IMR-90 (cell line): ENCODE results near the gene HSD17B11. TPM values are rescaled to one million over a fixed set of nuclear protein-coding genes. Genes with fewer than 3 reads are reported as not detected.

Source experiments
- ATAC-seq: fragments of 200-7000 bp; cut with Tn5 transposase; 2 replicates; pipeline ENCODE4 v1.9.1; 2020; ENCODE audit warnings: low read depth, mild to moderate bottlenecking, moderate library complexity
- BruUV-seq: library from RNA; stranded (reverse); fragments of 400-500 nt; replicated peaks from 2 replicates; lab custom pipeline; 2021; lab: Mats Ljungman, UMichigan
- CTCF ChIA-PET: fragments of 300-600 bp; formaldehyde crosslinking; extraction: SDS; loops from one replicate; lab custom pipeline; 2021; ENCODE audit warnings: antibody characterized with exemption; lab: Yijun Ruan, JAX
- POLR2A ChIA-PET: fragments of 300-600 bp; sonication (Branson Sonifier 250); formaldehyde crosslinking; loops from one replicate; lab custom pipeline; 2022; ENCODE audit warnings: antibody characterized with exemption; ENCODE audit not compliant: unreplicated experiment; lab: Charles Lee
- DNase-seq: peaks from one replicate; pipeline ENCODE4 v3.0.0; 2013
- H2AFZ ChIP-seq: replicated peaks from 2 replicates; pipeline ENCODE3; 2013; ENCODE audit warnings: low read length, mild to moderate bottlenecking; ENCODE audit not compliant: poor library complexity
- H2AK5ac ChIP-seq: 2 replicates; pipeline ENCODE4 v1.6.1; 2013; ENCODE audit warnings: low read depth, low read length, inconsistent platforms
- H2AK9ac ChIP-seq: replicated peaks from 2 replicates; pipeline ENCODE3; 2013; ENCODE audit warnings: mild to moderate bottlenecking, low read depth, low read length, moderate library complexity; ENCODE audit not compliant: poor library complexity
- H2BK120ac ChIP-seq: 2 replicates; pipeline ENCODE4 v1.6.1; 2013; ENCODE audit warnings: low read depth, low read length, inconsistent platforms
- H2BK15ac ChIP-seq: 3 replicates; pipeline ENCODE4 v1.6.1; 2013; ENCODE audit warnings: low read depth, low read length, inconsistent platforms
- H2BK20ac ChIP-seq: 2 replicates; pipeline ENCODE4 v1.6.1; 2013; ENCODE audit warnings: low read depth, mild to moderate bottlenecking, inconsistent platforms, low read length, moderate library complexity
- H2BK5ac ChIP-seq: 2 replicates; pipeline ENCODE4 v1.6.1; 2013; ENCODE audit warnings: mild to moderate bottlenecking, low read depth, low read length, inconsistent platforms; ENCODE audit not compliant: poor library complexity, severe bottlenecking
- H3K14ac ChIP-seq: replicated peaks from 2 replicates; pipeline ENCODE4 v1.6.1; 2013; ENCODE audit warnings: low read depth, low read length, inconsistent platforms
- H3K18ac ChIP-seq: 2 replicates; pipeline ENCODE4 v1.6.1; 2013; ENCODE audit warnings: low read depth, low read length, control low read depth
- H3K23ac ChIP-seq: 2 replicates; pipeline ENCODE4 v1.6.1; 2013; ENCODE audit warnings: low read depth, low read length, inconsistent platforms
- H3K27ac ChIP-seq: 2 replicates; pipeline ENCODE4 v1.5.1; 2013; ENCODE audit warnings: mild to moderate bottlenecking, control low read depth, low read length; ENCODE audit not compliant: insufficient read depth
- H3K27me3 ChIP-seq: 2 replicates; pipeline ENCODE4 v1.6.1; 2013; ENCODE audit warnings: low read length; ENCODE audit not compliant: control insufficient read depth, insufficient read depth
- H3K36me3 ChIP-seq: 2 replicates; pipeline ENCODE4 v1.6.1; 2013; ENCODE audit warnings: low read length, mixed read lengths; ENCODE audit not compliant: control insufficient read depth, insufficient read depth
- H3K4ac ChIP-seq: 2 replicates; pipeline ENCODE4 v1.6.1; 2013; ENCODE audit warnings: low read depth, low read length, inconsistent platforms
- H3K4me1 ChIP-seq: 2 replicates; pipeline ENCODE4 v1.6.1; 2013; ENCODE audit warnings: low read length, mixed read lengths; ENCODE audit not compliant: control insufficient read depth, insufficient read depth
- H3K4me2 ChIP-seq: 2 replicates; pipeline ENCODE4 v1.6.1; 2013; ENCODE audit warnings: low read depth, mild to moderate bottlenecking, control low read depth, low read length, moderate library complexity
- H3K4me3 ChIP-seq: 2 replicates; pipeline ENCODE4 v1.5.1; 2013; ENCODE audit warnings: low read depth, mild to moderate bottlenecking, control low read depth, low read length, moderate library complexity; ENCODE audit not compliant: insufficient read depth
- H3K56ac ChIP-seq: 2 replicates; pipeline ENCODE4 v1.6.1; 2013; ENCODE audit warnings: low read length, inconsistent platforms; ENCODE audit not compliant: insufficient read depth; ENCODE audit errors: extremely low read depth
- H3K79me1 ChIP-seq, 2 experiments: 2 replicates each; pipeline ENCODE4 v1.6.1; 2013; ENCODE audit warnings: low read length in 2 of 2, inconsistent platforms in 1 of 2, low read depth in 1 of 2
- H3K9ac ChIP-seq: 2 replicates; pipeline ENCODE4 v1.6.1; 2013; ENCODE audit warnings: low read depth, low read length, control low read depth
- H3K9me1 ChIP-seq: 2 replicates; pipeline ENCODE4 v1.6.1; 2013; ENCODE audit warnings: low read length, inconsistent platforms; ENCODE audit not compliant: insufficient read depth
- H3K9me3 ChIP-seq: 2 replicates; pipeline ENCODE4 v1.6.1; 2013; ENCODE audit warnings: low read length; ENCODE audit not compliant: control insufficient read depth, insufficient read depth
- H4K20me1 ChIP-seq: 2 replicates; pipeline ENCODE4 v1.6.1; 2013; ENCODE audit warnings: low read length, inconsistent platforms; ENCODE audit not compliant: insufficient read depth
- H4K5ac ChIP-seq: 2 replicates; pipeline ENCODE4 v1.6.1; 2013; ENCODE audit warnings: mild to moderate bottlenecking, low read depth, low read length, control low read depth
- H4K8ac ChIP-seq, 2 experiments: 2 replicates each; pipeline ENCODE4 v1.6.1; 2013; ENCODE audit warnings: low read depth in 2 of 2, low read length in 2 of 2, control low read depth in 1 of 2, inconsistent platforms in 1 of 2
- H4K91ac ChIP-seq: 2 replicates; pipeline ENCODE4 v1.6.1; 2013; ENCODE audit warnings: low read depth, low read length, inconsistent platforms; ENCODE audit not compliant: insufficient read depth
- BHLHE40 ChIP-seq: fragments of 150-350 bp; IDR thresholded peaks from 2 replicates; pipeline ENCODE4 v1.6.1; 2016; ENCODE audit warnings: mild to moderate bottlenecking, low read depth, low read length
- CEBPB ChIP-seq: IDR thresholded peaks from 2 replicates; pipeline ENCODE4 v1.6.1; 2012; ENCODE audit warnings: low read depth, low read length, improper control_type of control experiment
- CHD1 ChIP-seq: IDR thresholded peaks from 2 replicates; pipeline ENCODE4 v1.6.1; 2012; ENCODE audit warnings: low read depth, low read length, improper control_type of control experiment
- FOS ChIP-seq: fragments of 150-350 bp; IDR thresholded peaks from 2 replicates; pipeline ENCODE4 v1.6.1; 2016; ENCODE audit warnings: low read depth, low read length
- MAFK ChIP-seq: IDR thresholded peaks from 2 replicates; pipeline ENCODE4 v1.6.1; 2012; ENCODE audit warnings: low read depth, low read length, improper control_type of control experiment
- MAZ ChIP-seq: IDR thresholded peaks from 2 replicates; pipeline ENCODE4 v1.6.1; 2012; ENCODE audit warnings: low read depth, mild to moderate bottlenecking, low read length, improper control_type of control experiment, moderate library complexity, borderline replicate concordance
- MXI1 ChIP-seq: IDR thresholded peaks from 2 replicates; pipeline ENCODE4 v1.6.1; 2012; ENCODE audit warnings: low read depth, mild to moderate bottlenecking, low read length, moderate library complexity, borderline replicate concordance
- NFE2L2 ChIP-seq: fragments of 150-350 bp; IDR thresholded peaks from 2 replicates; pipeline ENCODE4 v1.6.1; 2016; ENCODE audit warnings: low read depth, mild to moderate bottlenecking, low read length
- POLR2A ChIP-seq: IDR thresholded peaks from 2 replicates; pipeline ENCODE4 v1.6.1; 2012; ENCODE audit warnings: mild to moderate bottlenecking, low read depth, low read length
- RAD21 ChIP-seq: IDR thresholded peaks from 2 replicates; pipeline ENCODE4 v1.6.1; 2012; ENCODE audit warnings: low read length, improper control_type of control experiment
- RCOR1 ChIP-seq: IDR thresholded peaks from 2 replicates; pipeline ENCODE4 v1.6.1; 2012; ENCODE audit warnings: mild to moderate bottlenecking, low read length, improper control_type of control experiment; ENCODE audit not compliant: insufficient replicate concordance
- RFX5 ChIP-seq: IDR thresholded peaks from 2 replicates; pipeline ENCODE4 v1.8.0; 2012; ENCODE audit warnings: low read depth, mild to moderate bottlenecking, low read length, moderate library complexity
- SMC3 ChIP-seq: fragments of 150-350 bp; IDR thresholded peaks from 2 replicates; pipeline ENCODE4 v1.6.1; 2016; ENCODE audit warnings: low read depth, mild to moderate bottlenecking, antibody characterized with exemption, low read length, moderate library complexity
- dilution Hi-C: fragments of 300-500 bp; cut with HindIII; formaldehyde crosslinking; loops from one replicate; pipeline ENCODE4 v1.14.3; 2018; ENCODE audit warnings: low sequenced_read_pairs; ENCODE audit not compliant: unreplicated experiment
- in situ Hi-C: fragments of 300-500 bp; cut with MboI; formaldehyde crosslinking; loops from 3 replicates; pipeline ENCODE4 v1.14.3; 2019; ENCODE audit warnings: low sequenced_read_pairs, inconsistent platforms, mixed read lengths
- intact Hi-C: fragments of 100-400 bp; cut with micrococcal nuclease; formaldehyde crosslinking; loops from 2 replicates; pipeline ENCODE4 v1.10.0; 2022
- polyA plus RNA-seq, 3 experiments: library from polyadenylated mRNA; depleted of rRNA; stranded (reverse); fragments of >200 nt; gene quantifications; 2 replicates each; pipeline ENCODE4 v1.2.3, GENCODE V29; 2012; ENCODE audit warnings: low replicate concordance in 1 of 3
- total RNA-seq: library from RNA; depleted of rRNA; stranded (reverse); fragments of >200 nt; gene quantifications from 2 replicates; pipeline ENCODE4 v1.2.3, GENCODE V29; 2012
- TF ChIP-seq, protein P1 (sequence below): fragments of 150-350 bp; IDR thresholded peaks from 2 replicates; pipeline ENCODE4 v1.6.1; 2016; ENCODE audit warnings: low read depth, mild to moderate bottlenecking, low read length, moderate library complexity, borderline replicate concordance
- TF ChIP-seq, protein P2 (sequence below): conservative IDR thresholded peaks from 2 replicates; pipeline ENCODE4 v1.5.1; 2012; ENCODE audit warnings: mild to moderate bottlenecking, low read depth, low read length, improper control_type of control experiment
- TF ChIP-seq, protein P3 (sequence below): fragments of 150-350 bp; IDR thresholded peaks from 2 replicates; pipeline ENCODE4 v1.6.1; 2017; ENCODE audit warnings: mild to moderate bottlenecking, antibody characterized with exemption, low read length, low read depth

Gene HSD17B11
- total and polyA plus RNA-seq, 2 of the 4 experiments (the other 2 are of a cell fraction): 11.3 to 12.0 TPM

DNA sequence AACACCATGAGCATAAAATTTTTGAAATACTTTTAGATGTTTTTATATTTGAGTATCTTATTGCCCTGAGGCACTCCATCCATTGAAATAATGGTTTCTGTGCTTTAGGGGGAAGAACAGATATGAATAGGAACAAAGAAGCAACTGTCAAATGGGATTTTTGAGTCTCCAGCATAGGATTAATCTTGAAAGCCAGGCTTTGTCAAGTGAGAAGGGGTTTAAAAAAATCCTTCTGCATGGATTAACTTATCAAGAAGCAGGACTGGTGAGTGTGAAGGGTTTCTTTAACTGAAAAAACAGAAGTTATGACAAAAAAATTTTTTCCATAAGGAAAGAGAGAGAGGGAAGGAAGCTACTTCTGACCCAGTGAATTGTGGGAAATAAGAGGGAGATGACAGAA, 23.8 kb upstream of the HSD17B11 start:
- no peak overlapping the region for H3K56ac ChIP-seq
- no peak overlapping the region for H3K4me2 ChIP-seq
- H3K27ac ChIP-seq: no peak overlapping the region
- no peak overlapping the region for H2AK9ac ChIP-seq
- H3K4ac ChIP-seq: no peak overlapping the region
- ChIA-PET POLR2A (no interaction called here), CTCF (no interaction called here)
- H3K9me3 ChIP-seq: no peaks in the 10 kb centered on the region
- H4K91ac ChIP-seq: no peak overlapping the region
- dilution Hi-C loops (no loop called here), intact Hi-C loops (no loop called here), in situ Hi-C loops (no loop called here)
- peaks cover 5% of the 10 kb centered on the region; the same call in 1 of the 2 replicates for H3K4me1 ChIP-seq
- H3K36me3 ChIP-seq: no peaks in the 10 kb centered on the region
- H2BK120ac ChIP-seq: no peak overlapping the region
- H3K79me1 ChIP-seq: no peaks in the 10 kb centered on the region
- no peak overlapping the region for H3K18ac ChIP-seq
- TF ChIP-seq MXI1 (no peak), SMC3 (no peak), RCOR1 (no peak), RAD21 (no peak), MAZ (no peak), BHLHE40 (no peak), CEBPB (no peak), MAFK (no peak), CHD1 (no peak), RFX5 (no peak), NFE2L2 (no peak), POLR2A (no peak), FOS (no peak)
- TF ChIP-seq, protein P1, sequence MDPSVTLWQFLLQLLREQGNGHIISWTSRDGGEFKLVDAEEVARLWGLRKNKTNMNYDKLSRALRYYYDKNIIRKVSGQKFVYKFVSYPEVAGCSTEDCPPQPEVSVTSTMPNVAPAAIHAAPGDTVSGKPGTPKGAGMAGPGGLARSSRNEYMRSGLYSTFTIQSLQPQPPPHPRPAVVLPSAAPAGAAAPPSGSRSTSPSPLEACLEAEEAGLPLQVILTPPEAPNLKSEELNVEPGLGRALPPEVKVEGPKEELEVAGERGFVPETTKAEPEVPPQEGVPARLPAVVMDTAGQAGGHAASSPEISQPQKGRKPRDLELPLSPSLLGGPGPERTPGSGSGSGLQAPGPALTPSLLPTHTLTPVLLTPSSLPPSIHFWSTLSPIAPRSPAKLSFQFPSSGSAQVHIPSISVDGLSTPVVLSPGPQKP: no peak
- TF ChIP-seq, protein P2, sequence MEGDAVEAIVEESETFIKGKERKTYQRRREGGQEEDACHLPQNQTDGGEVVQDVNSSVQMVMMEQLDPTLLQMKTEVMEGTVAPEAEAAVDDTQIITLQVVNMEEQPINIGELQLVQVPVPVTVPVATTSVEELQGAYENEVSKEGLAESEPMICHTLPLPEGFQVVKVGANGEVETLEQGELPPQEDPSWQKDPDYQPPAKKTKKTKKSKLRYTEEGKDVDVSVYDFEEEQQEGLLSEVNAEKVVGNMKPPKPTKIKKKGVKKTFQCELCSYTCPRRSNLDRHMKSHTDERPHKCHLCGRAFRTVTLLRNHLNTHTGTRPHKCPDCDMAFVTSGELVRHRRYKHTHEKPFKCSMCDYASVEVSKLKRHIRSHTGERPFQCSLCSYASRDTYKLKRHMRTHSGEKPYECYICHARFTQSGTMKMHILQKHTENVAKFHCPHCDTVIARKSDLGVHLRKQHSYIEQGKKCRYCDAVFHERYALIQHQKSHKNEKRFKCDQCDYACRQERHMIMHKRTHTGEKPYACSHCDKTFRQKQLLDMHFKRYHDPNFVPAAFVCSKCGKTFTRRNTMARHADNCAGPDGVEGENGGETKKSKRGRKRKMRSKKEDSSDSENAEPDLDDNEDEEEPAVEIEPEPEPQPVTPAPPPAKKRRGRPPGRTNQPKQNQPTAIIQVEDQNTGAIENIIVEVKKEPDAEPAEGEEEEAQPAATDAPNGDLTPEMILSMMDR: no peak
- TF ChIP-seq, protein P3, sequence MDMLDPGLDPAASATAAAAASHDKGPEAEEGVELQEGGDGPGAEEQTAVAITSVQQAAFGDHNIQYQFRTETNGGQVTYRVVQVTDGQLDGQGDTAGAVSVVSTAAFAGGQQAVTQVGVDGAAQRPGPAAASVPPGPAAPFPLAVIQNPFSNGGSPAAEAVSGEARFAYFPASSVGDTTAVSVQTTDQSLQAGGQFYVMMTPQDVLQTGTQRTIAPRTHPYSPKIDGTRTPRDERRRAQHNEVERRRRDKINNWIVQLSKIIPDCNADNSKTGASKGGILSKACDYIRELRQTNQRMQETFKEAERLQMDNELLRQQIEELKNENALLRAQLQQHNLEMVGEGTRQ: no peak
- no peak overlapping the region for H2BK5ac ChIP-seq
- no peak overlapping the region for H3K9ac ChIP-seq
- ATAC-seq (no peak), DNase-seq (no peak)
- BruUV-seq: no TSS peak
- H3K14ac ChIP-seq: no peak overlapping the region
- no peak overlapping the region for H2AK5ac ChIP-seq
- no peaks in the 10 kb centered on the region for H3K27me3 ChIP-seq
- H3K23ac ChIP-seq: no peak overlapping the region
- H4K5ac ChIP-seq: no peak overlapping the region
- H4K20me1 ChIP-seq: no peaks in the 10 kb centered on the region
- H3K9me1 ChIP-seq: no peaks in the 10 kb centered on the region
- H4K8ac ChIP-seq: no peak overlapping the region
- H2BK15ac ChIP-seq: no peak overlapping the region
- no peak overlapping the region for H2BK20ac ChIP-seq
- no peak overlapping the region for H2AFZ ChIP-seq
- no peak overlapping the region for H3K4me3 ChIP-seq
